HG03103 (cell line): Measurements from ENCODE around the gene STRN4.

Experiments used
- ATAC-seq: cut with Tn5 transposase; IDR thresholded peaks from one replicate; pipeline ENCODE4 v1.9.1; 2021; ENCODE audit warnings: low read depth; ENCODE audit not compliant: unreplicated experiment

STRN4 gene

DNA sequence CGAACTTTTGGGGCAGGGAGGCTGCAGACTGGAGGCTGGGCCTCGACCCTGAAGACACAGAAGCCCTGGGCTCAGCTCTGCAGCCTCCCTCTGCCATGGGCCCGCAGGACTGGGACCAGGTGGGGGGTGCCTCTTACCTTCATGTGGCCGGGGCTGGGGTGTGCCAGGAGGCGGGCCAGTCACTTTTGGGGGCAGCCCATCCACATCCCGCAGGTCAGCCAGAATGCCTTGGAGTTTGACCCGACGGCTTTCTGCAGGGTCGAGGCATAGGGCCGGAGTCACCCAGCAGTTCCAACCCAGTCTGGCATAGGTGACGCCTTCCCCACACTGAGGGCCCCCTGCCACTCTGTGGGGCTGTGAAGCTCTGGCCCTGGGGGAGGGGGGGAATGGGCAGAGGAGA lies 18.5 kb downstream of the STRN4 start:
- no peak for ATAC-seq

DNA sequence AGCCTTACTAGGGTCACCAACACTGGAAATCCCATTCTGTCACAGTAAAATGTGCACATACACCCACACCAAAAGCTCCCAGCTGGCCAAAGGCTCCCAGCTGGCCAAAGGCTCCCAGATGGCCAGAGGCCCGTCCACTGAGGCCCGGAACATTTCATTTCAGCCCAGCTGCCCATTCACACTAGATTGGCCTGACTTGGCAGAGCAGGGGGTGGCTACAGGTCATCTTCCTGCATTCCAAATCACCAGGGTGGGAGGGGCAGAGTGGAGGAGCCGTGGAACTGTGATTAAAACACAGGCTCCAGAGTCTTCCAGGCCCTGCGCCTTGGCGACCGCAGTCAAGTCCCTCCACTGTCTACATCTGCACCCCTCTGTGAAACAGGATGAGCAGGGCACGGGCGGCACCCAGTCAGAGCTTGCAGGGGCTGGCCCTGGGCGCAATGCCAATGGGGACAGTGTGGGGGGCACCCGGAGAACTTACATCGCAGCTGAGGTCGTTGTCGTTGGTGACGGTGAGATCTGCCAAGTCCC lies 19.2 kb downstream of the STRN4 start:
- ATAC-seq: no peak

DNA sequence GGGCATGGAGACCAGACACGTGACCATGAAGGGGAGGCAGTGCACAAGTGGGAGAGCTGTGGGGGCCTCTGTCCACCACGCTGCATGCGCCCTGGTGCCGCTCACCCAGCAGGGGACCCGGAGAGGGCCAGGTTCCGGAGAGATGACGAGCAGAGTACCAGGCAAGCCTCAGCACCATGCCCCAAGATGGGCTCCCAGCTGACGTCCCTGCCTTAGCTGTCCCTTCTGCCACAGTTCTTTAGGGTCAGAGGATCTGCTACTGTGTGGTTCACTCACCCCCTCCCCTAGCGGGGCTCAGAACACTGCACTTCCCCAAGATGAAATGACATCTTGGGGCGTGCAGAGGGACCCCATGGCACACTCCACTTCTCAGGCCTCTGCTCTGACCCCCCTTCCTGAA lies 19.7 kb downstream of the STRN4 start:
- no peak for ATAC-seq

DNA sequence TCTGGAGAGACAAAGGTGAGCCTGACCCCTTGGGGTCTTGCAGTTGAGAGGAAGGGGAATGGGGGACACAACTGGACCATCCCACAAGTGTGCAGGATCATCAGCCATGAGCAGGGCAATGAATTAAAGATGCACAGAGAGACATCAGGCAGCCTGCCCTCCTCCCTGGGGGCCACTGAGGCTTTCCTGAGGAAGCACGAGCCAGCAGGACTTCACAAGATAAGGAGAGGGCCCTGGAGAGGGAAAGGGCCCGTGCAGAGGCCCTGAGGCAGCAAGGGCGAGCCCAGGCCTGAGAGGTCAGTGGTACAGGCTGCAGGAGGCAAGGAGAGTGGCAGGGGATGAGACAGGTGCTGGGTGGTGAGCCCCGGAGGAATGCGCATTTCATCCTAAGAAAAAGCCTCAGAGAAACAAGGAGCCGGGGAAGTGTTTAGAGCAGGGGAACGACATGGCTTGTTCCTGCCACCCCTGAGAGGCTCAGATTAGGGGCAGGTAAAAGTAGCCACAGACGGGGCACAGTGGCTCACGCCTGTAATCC lies 20.3 kb downstream of the STRN4 start:
- no peak for ATAC-seq

DNA sequence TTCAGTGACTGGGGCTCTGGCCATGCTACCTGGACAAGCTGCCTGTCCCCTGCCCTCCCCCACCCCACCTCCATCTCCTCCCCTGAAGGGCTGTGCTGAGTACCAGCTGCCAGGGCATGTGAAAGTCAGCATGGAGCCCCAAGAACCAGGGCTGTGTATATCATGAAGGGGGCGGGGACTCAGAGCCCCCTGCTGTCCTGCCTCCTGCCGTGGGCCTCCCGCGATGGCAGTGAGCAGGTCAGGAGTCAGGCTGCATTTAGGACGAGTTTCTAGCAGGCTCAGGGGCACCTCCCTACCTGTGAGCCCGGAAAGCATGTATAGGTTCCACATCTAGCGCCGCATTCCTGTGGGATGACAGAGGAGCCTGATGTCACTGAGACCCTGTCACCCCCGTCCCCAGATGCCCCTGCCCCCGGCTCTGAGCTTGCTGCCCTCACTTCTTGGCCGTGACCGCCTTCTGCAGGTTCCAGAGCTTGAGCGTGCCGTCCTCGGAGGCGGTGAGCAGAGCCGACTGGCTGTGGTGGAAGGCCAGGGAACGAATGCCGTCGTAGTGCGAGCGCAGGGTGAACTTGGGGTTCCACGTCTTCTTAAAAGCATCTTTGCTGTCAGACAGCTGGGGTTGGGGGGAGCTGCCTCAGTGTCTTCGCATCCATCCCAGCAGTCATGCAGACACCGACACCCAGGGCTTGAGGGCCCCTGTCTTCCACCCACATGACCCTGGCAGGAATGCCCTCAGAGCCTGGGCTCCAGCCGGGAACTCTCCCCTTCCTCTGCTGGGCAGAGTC lies 21.0 kb downstream of the STRN4 start:
- ATAC-seq: no peak

DNA sequence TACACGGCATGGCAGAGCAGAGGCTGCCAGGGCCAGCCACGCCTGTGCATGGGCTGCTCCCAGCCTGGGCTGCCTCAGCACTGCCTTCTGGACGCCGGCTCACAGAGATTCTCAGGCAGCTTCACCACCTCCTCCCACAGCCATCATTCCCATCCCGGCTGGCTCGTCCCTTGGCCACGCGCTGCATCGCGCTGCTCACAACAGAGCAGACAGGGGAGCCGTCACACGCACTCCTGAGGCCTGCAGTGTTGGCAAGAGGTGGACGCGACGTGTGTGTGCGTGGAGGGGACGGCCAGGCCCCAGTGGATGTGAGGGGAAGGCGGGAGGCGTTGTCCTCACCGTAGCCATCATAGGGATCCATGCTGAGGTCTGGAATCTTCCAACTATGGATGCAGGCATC lies 21.8 kb downstream of the STRN4 start:
- no peak for ATAC-seq

DNA sequence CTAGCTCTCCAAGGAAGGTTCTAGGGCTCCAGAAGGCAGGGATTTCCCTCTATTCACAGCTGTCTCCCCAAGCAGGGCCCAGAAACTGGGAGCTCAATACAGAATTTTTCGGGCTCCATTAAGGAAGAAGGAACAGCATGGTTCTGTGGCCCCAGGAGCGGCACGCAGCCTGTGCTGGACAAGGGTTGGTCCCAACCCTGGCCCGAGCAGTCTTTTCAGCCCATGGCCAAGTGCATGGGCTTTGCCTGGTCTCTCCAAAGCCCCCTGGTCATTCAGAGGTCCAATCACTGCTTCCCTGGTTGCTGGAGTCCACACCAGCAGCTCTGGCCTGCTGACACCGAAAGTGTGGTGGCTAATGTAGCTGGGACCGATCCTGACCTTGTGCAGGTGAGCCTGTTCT lies 22.8 kb downstream of the STRN4 start:
- no peak for ATAC-seq

DNA sequence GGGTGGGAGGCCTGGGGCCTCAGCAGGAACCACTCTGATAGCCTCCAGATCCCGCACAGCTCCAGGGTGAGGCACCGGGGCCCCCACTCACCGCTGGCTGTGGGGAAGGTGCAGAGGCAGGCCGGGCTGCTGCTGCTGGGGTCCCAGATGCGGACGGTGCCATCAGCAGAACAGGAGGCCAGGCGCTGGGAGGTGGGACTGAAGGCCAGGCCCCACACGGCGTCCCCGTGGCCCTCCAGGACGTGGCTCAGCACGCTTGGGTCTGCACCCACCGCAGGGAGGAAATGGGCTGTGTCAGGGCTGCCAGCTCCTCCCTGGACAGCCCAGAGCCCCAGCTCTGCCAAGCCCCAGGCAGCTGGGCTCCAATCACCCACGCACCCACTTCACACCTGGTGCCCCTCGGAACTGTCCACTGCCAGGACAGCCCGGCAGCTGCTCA lies 23.2 kb downstream of the STRN4 start:
- ATAC-seq: no peak

DNA sequence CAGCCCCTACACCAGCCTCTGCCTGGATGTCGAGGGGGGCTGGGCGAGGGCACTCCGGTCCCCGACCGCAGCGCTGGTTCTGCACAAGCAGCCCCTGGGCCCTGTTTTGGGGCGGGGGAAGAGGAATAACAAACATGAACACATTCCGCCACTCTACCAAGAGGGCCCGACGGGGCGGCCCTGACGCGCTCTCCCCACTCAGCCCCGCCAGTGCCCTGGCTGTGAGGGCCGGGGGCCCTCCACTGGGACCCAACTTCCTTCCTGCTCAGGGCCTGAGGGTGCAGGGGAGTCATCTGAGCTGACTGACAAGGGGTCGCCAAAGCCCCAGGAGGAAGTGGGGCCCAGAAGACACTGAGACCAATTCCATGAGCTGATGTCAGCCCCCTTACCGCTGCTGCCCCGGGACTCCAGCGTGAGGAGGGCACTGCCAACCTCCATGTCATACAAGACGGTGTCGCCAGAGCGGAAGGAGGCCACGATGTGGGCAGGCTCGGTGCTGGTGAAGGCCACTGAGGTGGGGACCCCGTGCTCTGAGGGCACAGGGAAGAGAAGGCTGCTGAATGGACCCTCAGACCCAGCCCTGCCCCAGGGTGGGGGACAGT lies 23.7 kb downstream of the STRN4 start:
- ATAC-seq: no peak

DNA sequence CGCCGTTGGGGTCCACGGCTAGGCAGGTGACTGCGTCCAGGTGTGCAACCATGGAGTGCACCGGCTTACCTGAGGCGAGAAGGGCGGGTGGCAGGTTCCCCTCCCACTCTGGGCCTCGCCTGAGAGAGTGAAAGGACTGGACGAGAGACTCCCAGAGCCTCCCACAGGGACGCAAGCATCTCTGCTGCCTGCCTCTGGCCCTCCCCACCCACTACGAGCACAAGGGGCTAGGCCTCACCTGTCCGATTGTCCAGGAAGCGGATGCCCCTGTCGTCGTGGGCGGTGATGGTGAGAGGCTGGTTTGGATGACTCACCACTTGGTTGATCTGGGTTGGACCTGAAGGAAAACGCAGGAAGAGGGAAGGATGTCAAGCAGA lies 24.3 kb downstream of the STRN4 start:
- ATAC-seq: no peak

DNA sequence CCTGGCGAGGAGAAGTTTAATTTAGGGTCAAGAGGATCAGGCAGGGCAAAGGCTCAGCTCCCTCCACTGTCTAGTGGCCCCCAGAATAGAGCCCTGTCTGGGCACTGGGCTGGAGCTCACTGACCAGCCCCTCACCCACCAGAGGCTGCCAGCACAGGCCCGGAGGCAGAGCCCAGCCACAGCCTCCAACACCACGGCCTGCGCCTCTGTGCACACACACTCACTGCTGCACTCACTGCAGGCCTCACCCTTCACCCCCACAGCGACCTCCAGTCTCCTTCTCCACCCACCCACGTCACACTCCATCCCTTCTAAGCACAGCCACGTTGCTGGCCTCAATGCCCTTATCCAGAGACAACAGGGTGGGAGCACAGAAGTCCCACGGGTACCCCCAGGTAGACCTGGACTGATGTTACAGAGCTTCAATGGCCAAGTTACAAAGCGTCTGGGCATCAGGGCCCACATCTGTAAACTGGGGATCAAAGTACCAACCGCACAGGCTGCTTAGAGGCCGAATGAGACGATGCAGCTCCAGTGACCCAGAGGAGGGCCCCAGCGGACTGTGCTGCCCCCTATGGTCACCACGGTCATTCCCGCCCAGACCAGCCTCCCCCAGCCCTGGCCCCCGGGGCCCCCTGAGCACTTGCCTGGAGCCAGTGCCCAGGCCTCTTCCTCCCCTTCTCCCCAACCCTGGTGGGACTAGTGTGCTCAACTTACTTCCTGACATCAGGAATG lies 24.8 kb downstream of the STRN4 start:
- no peak for ATAC-seq

DNA sequence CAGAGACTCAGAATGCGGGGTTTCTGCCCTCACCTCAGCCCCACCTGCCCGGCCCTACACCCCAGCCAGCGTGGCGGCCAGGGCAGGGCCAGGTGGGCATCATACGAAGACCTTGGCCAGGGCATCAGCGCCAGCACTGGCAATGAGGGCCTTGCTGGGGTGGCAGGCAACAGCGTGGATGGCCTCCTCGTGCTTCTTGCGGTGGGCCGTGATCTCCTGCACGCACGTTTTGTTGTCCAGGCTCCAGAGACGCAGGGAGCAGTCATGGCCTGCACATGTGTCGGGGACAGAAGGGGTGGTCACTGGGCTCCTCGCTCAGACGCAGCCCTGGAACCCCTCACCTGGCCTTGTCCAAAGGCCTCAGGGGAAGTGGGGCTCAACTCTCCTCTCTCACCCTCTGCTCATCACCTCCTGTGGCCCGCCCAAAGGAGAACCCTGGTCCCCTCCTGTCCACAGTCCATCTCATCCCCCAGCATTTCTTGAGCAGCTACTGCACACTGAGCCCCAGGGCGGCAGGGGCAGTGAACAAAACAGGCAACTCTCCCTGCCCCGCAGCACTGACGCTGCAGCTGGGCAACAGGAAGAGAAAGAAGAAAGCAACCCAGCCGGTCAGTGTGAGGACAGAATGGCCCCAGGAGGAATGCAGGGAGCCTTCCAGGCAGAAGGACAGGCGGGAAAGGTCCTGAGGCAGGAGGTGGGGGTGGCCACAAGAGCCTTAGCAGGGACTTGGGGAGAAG lies 25.6 kb downstream of the STRN4 start:
- ATAC-seq: no peak

DNA sequence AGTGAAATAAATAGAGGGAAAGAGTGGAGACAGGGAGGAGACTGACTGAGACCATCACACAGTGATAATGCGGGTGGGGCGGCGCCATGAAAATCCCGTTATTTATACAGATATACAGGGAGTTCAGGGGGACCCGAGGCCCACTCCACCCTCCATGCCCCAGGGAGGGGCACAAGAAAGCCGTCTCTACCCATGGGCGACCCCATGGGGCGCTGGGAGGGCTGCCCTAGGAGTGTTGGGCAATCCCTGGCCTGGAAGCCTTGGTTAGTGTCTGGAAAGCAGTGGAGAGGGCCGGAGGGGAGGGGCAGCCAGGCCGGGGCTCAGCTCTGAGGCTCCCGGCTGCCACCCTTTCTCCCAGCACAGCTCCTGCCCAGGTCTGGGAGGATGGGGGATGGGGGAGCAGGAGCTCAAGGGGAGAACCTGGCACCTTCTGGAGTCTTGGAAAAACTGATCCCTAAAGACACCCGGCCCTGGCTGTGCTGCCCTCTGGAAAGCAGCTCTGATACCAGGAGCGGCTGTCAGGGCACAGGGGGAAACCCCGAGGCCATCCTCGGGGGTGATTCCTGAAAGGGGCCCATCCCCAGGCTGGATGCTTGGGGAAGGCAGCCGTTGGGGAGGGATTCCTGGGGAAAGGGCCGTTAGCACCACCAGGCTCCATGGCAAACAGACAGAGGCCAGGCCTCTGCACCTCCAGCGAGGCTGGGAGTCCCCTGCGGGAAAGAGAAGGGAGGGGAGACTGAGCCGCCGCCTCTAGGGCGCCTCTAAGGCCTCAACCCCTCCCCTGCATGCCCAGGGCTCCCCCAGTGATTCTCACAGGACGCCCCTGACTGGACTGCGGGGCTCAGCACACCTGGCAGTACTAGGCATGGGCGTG lies 26.4 kb downstream of the STRN4 start:
- ATAC-seq: no peak

DNA sequence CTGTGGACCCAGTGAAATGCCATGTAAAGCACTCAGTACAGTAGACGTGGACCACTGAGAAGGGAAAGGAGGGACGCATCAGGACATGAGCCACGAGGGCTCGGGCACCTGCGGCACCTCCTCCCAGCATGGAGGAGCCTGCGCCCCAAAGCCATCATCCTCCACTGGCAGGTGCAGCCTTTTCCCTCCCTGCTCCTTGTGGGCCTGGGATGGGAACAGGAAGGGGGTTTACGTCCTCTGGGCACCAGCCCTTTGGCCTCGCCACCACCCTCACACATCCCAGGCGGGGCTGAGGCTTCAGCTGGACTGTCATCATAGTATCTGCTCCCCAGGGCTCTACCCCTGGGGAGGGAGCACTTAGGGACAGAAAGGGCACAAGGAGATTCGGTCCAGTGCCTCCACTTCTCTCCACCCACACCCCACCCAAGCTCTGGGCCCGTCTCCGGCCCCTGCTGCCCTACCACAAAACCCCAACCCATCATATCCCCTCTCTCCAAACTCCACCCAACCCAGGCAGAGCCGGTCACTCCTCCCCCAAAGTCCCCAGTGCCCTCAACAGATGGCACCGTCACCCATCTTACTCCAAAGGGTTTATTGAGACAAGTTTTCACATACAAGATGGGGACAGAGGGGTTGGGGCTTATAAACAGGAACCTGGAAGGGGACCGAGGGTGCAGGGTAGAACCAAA lies 27.2 kb downstream of the STRN4 start:
- no peak for ATAC-seq

DNA sequence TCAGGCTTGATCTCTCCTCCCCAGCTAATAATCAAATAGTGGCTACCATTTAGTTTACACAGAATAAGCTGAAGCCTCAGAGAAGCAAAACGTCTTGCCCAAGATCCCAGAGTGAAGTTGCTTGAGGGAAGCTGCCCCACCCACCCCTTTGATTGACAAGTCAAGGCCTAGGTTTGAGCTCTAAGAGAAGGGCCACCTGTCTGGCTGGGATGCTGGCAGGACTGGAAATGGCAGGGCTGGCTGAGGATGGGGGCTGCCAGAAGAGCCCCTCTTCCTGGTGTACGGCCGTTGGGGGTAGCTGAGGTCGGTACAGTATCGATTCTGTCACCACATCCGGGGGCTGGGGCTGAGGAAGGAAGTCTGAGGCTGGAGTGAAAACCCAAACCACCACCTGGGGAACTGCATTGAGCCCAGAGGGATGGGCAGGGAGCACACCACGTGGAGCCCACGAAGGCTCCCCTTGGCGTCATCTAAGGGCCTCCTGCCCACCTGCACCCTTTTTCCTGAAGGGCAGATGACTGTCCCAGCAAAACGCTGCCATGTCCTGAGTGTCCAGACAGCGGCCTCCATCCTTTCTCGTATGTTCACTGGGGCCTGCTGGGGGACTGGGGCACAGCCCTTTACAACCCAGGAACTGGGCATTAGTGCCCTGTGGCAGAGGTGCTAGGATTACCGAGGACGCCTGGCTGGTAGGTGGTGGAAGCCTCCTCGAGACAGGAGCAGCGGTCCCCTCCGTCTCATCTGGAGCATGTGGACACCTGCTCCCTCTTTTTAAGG lies 27.9 kb downstream of the STRN4 start:
- ATAC-seq: no peak

DNA sequence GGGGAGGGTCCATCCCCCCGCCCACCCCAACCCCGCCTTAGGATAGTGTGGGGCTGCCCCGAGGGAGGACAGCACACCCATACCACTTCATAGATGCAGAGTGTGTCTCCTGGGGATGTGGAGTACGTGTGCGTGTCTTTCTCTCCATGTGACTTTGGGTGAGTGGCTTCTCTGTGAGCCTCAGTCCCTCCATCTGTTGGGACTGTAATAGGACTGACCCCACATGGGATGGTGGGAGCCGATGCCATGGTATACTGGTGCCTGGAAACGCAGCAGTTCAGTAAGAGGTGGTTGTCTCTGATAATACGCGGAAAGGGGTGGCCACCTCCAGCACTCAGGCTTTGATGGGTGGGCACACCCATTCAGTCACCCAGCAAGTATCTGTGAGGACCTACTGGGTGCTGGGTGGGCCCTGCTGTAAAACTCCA lies 28.5 kb downstream of the STRN4 start:
- no peak for ATAC-seq

DNA sequence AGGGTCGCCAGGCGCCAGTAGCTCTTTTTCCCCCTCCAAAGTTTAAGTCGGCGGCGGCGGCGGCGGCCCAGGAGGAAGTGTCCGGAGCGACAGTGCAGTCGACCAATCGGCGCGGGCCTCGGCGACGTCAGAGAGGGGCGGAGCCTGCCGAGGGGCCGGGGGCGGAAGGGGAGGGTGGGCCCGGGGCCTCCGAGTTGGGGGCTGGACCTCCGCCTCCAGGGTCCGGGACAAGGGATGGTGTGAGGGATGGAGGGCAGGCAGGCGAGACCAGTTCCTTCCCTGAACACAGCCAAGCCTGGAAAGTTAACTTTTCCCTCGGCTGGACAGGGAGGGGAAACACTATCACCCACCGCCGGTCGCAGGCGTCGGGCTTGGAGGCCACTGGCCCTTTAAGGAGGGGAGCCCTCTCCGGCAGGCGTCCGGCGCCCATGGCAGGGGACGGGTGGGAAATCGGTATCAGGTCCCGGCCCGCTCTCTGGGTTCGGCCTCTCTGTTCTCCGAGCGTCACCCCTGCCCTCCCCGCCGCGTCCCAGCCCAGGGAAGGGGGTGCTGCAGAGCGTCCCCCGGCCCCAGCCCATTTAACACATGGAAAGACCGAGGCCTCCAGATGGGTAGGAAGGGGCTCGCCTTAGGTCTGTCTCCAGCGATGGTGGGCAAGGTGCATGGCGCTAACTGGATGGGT lies 29.1 kb downstream of the STRN4 start, which contains the start of gene PRKD2:
Gene PRKD2 (minus strand): TSS at position 81 of the 682 bp plus-strand sequence. CDS start 744 bp downstream, outside the sequence.
- no peak for ATAC-seq

DNA sequence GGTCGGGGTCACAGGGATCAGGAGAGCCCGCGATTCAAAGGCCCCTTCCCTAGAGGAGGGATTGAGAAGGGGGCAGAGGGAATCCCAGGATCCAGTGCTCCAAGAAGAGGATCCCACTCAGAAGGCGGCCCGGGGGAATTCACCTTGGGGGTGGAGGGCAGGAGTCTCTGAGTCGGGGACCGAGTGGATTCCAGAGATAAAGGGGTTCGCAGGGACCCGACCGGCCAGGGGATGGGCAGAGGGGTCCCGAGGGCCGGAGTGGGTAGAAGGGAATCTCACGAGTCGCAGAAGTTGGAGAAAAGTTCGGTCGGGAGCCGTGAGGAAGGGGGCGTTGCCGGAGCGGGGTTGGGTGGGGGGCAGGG lies 29.6 kb downstream of the STRN4 start:
- ATAC-seq: no peak
